ENCODE data around the gene PAN3. TPM values are rescaled to one million over a fixed set of nuclear protein-coding genes. Genes with fewer than 3 reads are reported as not detected.

The PAN3 gene
- total and polyA plus RNA-seq, 2 donors (not counting 1 experiment from before 2014, with no cell fraction given): 13.9 to 18.5 TPM

DNA sequence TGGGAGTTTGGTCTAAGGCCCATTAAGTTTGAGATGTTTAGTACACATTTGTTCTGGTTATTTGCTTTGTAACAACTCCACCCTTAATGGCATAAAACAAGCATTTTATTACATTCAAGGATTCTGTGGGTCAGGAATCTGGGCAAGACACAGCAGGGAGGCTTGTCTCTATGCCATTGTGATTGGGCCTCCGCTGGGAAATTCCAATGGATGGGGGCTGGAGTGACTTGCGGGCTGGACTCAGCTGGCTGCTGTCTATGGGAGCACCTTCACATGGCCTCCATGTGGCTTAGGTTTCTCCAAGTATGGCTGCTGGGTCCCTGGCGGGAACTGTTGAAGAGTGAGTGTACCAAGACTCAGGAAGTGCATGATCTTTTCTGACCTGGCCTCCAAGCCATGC, 159.0 kb downstream of the PAN3 start:
- Histone ChIP-seq H3K9me3 (ENCODE audit: control insufficient read depth, insufficient read depth, low read depth, low read length) (no peaks in the 10 kb centered on the region), H3K4me3 (replicated peaks in 1 of 4; ENCODE audit: control extremely low read depth in 1 of 4, insufficient read depth in 1 of 4, low read depth in 3 of 4, low read length in 4 of 4) (no peak overlapping the region), H3K4me2 (ENCODE audit: extremely low read depth, insufficient read depth, low read length) (no peak overlapping the region), H3K36me3 (ENCODE audit: control insufficient read depth, insufficient read depth, low read length) (no peaks in the 10 kb centered on the region), H3K27ac (ENCODE audit: insufficient read depth, low read length) (no peak overlapping the region), H3K4me1 (ENCODE audit: control insufficient read depth, extremely low read depth, insufficient read depth, low read length) (no peaks in the 10 kb centered on the region), H3K27me3 (ENCODE audit: control insufficient read depth, insufficient read depth, low read length) (no peaks in the 10 kb centered on the region), H2AFZ (ENCODE audit: low read length) (no peak overlapping the region), H3K79me2 (ENCODE audit: control insufficient read depth, insufficient read depth, low read length) (no peaks in the 10 kb centered on the region), H3K9ac (ENCODE audit: insufficient read depth, low read length) (no peak overlapping the region), H4K20me1 (ENCODE audit: control insufficient read depth, extremely low read depth, insufficient read depth, low read length) (no peaks in the 10 kb centered on the region)
- peak in 1 of 2 donors; percentile 6 for DNase-seq (ENCODE audit: low read depth in 2 of 2)
- TF ChIP-seq EZH2 (IDR thresholded peaks at IDR 0.05; ENCODE audit: low read length, missing control alignments): no peak
- TF ChIP-seq, protein P1, sequence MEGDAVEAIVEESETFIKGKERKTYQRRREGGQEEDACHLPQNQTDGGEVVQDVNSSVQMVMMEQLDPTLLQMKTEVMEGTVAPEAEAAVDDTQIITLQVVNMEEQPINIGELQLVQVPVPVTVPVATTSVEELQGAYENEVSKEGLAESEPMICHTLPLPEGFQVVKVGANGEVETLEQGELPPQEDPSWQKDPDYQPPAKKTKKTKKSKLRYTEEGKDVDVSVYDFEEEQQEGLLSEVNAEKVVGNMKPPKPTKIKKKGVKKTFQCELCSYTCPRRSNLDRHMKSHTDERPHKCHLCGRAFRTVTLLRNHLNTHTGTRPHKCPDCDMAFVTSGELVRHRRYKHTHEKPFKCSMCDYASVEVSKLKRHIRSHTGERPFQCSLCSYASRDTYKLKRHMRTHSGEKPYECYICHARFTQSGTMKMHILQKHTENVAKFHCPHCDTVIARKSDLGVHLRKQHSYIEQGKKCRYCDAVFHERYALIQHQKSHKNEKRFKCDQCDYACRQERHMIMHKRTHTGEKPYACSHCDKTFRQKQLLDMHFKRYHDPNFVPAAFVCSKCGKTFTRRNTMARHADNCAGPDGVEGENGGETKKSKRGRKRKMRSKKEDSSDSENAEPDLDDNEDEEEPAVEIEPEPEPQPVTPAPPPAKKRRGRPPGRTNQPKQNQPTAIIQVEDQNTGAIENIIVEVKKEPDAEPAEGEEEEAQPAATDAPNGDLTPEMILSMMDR (conservative IDR thresholded peaks at IDR 0.05 in 1 of 2, IDR thresholded peaks at IDR 0.05 in 1 of 2; ENCODE audit: low read depth in 1 of 2, low read length in 2 of 2): no peak

DNA sequence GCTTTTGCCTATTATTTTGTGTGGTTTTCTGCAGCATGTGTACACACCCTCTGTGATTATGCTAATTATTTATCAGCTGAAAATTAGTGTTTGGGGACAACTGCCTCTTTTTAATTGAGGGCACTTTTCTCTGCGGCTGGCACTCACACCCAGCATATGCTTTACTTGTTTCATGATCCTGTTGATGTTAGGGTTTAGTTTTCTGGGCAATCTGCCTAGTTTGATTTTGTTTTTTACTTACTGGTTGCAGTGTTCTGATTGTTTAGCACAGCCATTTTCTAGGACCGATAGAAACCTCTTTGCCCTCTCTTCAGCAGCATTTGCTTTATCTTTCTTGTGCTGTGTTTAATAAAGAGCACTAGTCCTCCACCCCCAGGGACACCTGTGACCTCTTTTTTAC, 161.6 kb downstream of the PAN3 start:
- Histone ChIP-seq H3K27me3 (ENCODE audit: control insufficient read depth, insufficient read depth, low read length) (no peaks in the 10 kb centered on the region), H3K4me2 (ENCODE audit: extremely low read depth, insufficient read depth, low read length) (no peak overlapping the region), H3K4me1 (ENCODE audit: control insufficient read depth, extremely low read depth, insufficient read depth, low read length) (no peaks in the 10 kb centered on the region), H3K79me2 (ENCODE audit: control insufficient read depth, insufficient read depth, low read length) (no peaks in the 10 kb centered on the region), H3K9ac (ENCODE audit: insufficient read depth, low read length) (no peak overlapping the region), H3K36me3 (ENCODE audit: control insufficient read depth, insufficient read depth, low read length) (no peaks in the 10 kb centered on the region), H3K4me3 (replicated peaks in 1 of 4; ENCODE audit: control extremely low read depth in 1 of 4, insufficient read depth in 1 of 4, low read depth in 3 of 4, low read length in 4 of 4) (no peak overlapping the region), H2AFZ (ENCODE audit: low read length) (no peak overlapping the region), H3K9me3 (ENCODE audit: control insufficient read depth, insufficient read depth, low read depth, low read length) (no peaks in the 10 kb centered on the region), H4K20me1 (ENCODE audit: control insufficient read depth, extremely low read depth, insufficient read depth, low read length) (no peaks in the 10 kb centered on the region), H3K27ac (ENCODE audit: insufficient read depth, low read length) (no peak overlapping the region)
- peak in 1 of 2 donors; percentile 17 for DNase-seq (ENCODE audit: low read depth in 2 of 2)
- no peak for TF ChIP-seq EZH2 (IDR thresholded peaks at IDR 0.05; ENCODE audit: low read length, missing control alignments)
- TF ChIP-seq, protein P1 (conservative IDR thresholded peaks at IDR 0.05 in 1 of 2, IDR thresholded peaks at IDR 0.05 in 1 of 2; ENCODE audit: low read depth in 1 of 2, low read length in 2 of 2): no peak

DNA sequence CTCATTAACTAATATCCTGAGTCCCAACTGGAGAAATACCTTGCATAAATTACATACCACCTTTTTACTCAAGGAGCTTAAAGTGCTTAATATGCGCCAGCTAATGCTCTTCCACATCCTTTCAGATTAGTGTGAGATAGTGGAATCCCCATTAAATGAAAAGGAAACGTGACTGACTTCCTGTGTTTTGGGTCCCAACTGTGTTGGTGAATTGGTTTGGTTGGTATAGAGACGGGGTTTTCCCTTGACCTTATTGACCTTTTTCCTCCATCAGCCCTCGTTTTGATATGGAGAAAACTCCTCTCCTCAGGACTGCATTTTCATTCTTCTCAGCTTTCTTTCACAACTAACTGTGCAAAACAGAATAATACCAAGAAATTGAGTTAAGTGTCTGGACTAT, 163.5 kb downstream of the PAN3 start:
- H3K27ac ChIP-seq (ENCODE audit: insufficient read depth, low read length): no peak overlapping the region
- H3K4me2 ChIP-seq (ENCODE audit: extremely low read depth, insufficient read depth, low read length): no peak overlapping the region
- H4K20me1 ChIP-seq (ENCODE audit: control insufficient read depth, extremely low read depth, insufficient read depth, low read length): no peaks in the 10 kb centered on the region
- H3K9me3 ChIP-seq (ENCODE audit: control insufficient read depth, insufficient read depth, low read depth, low read length): no peaks in the 10 kb centered on the region
- no peak overlapping the region for H2AFZ ChIP-seq (ENCODE audit: low read length)
- no peak for DNase-seq (ENCODE audit: low read depth in 2 of 2)
- H3K9ac ChIP-seq (ENCODE audit: insufficient read depth, low read length): no peak overlapping the region
- H3K4me3 ChIP-seq (replicated peaks in 1 of 4; ENCODE audit: control extremely low read depth in 1 of 4, insufficient read depth in 1 of 4, low read depth in 3 of 4, low read length in 4 of 4): no peak overlapping the region
- no peaks in the 10 kb centered on the region for H3K27me3 ChIP-seq (ENCODE audit: control insufficient read depth, insufficient read depth, low read length)
- no peaks in the 10 kb centered on the region for H3K36me3 ChIP-seq (ENCODE audit: control insufficient read depth, insufficient read depth, low read length)
- H3K4me1 ChIP-seq (ENCODE audit: control insufficient read depth, extremely low read depth, insufficient read depth, low read length): no peaks in the 10 kb centered on the region
- H3K79me2 ChIP-seq (ENCODE audit: control insufficient read depth, insufficient read depth, low read length): no peaks in the 10 kb centered on the region
- no peak for TF ChIP-seq EZH2 (IDR thresholded peaks at IDR 0.05; ENCODE audit: low read length, missing control alignments)
- TF ChIP-seq, protein P1 (conservative IDR thresholded peaks at IDR 0.05 in 1 of 2, IDR thresholded peaks at IDR 0.05 in 1 of 2; ENCODE audit: low read depth in 1 of 2, low read length in 2 of 2): no peak
